ENCODE data around the gene GPBP1.

The GPBP1 gene

GRCh38 chr5:57210633-57211032, 36.8 kb downstream of the GPBP1 start:
- H3K9ac ChIP-seq (ENCODE audit: low read depth, low read length): no peak overlapping the region
- no peaks in the 10 kb centered on the region for H3K9me3 ChIP-seq (ENCODE audit: control insufficient read depth, insufficient read depth, low read length)
- peaks cover 3% of the 10 kb centered on the region; the same call in 1 of the 2 replicates for H3K36me3 ChIP-seq (ENCODE audit: insufficient read depth, low read length)
- peaks cover 4% of the 10 kb centered on the region; the same call in 1 of the 2 replicates for H3K4me1 ChIP-seq (ENCODE audit: insufficient read depth, low read length)

GRCh38 chr5:57211039-57211438, 37.2 kb downstream of the GPBP1 start:
- Histone ChIP-seq H3K36me3 (ENCODE audit: insufficient read depth, low read length) (peaks cover 3% of the 10 kb centered on the region; the same call in 1 of the 2 replicates), H3K9me3 (ENCODE audit: control insufficient read depth, insufficient read depth, low read length) (no peaks in the 10 kb centered on the region), H3K9ac (ENCODE audit: low read depth, low read length) (no peak overlapping the region), H3K4me1 (ENCODE audit: insufficient read depth, low read length) (peaks cover 4% of the 10 kb centered on the region; the same call in 1 of the 2 replicates)

GRCh38 chr5:57215629-57216195, 41.9 kb downstream of the GPBP1 start:
- H3K9ac ChIP-seq (ENCODE audit: low read depth, low read length): no peak overlapping the region
- H3K4me1 ChIP-seq (ENCODE audit: insufficient read depth, low read length): no peaks in the 10 kb centered on the region
- H3K36me3 ChIP-seq (ENCODE audit: insufficient read depth, low read length): peaks cover 3% of the 10 kb centered on the region; the same call in 1 of the 2 replicates
- no peaks in the 10 kb centered on the region for H3K9me3 ChIP-seq (ENCODE audit: control insufficient read depth, insufficient read depth, low read length)

GRCh38 chr5:57216714-57217113, 42.9 kb downstream of the GPBP1 start:
- Histone ChIP-seq H3K4me1 (ENCODE audit: insufficient read depth, low read length) (no peaks in the 10 kb centered on the region), H3K9ac (ENCODE audit: low read depth, low read length) (no peak overlapping the region), H3K36me3 (ENCODE audit: insufficient read depth, low read length) (peaks cover 3% of the 10 kb centered on the region; the same call in 1 of the 2 replicates), H3K9me3 (ENCODE audit: control insufficient read depth, insufficient read depth, low read length) (no peaks in the 10 kb centered on the region)

DNA sequence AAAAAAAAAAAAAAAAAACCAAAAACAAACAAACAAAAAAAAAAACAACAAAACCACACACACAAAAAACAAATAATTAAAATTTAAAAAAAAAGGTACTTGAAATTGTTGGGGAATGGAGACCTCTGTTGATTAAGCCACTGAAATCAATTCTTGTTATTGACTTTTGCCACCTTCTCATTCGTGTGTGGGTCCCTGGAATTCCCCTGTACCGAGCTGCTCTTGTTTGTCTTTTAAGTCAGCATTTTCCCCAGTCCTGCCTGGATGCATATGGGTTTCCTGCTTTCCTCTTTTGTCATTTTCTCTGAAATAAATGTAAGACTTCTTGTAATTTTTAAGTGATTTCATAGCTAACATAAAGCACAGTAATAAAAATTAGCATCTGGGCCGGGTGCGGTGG, 45.5 kb downstream of the GPBP1 start:
- no peak overlapping the region for H3K9ac ChIP-seq (ENCODE audit: low read depth, low read length)
- no peaks in the 10 kb centered on the region for H3K9me3 ChIP-seq (ENCODE audit: control insufficient read depth, insufficient read depth, low read length)
- H3K36me3 ChIP-seq (ENCODE audit: insufficient read depth, low read length): peaks cover 8% of the 10 kb centered on the region
- H3K4me1 ChIP-seq (ENCODE audit: insufficient read depth, low read length): no peaks in the 10 kb centered on the region

DNA sequence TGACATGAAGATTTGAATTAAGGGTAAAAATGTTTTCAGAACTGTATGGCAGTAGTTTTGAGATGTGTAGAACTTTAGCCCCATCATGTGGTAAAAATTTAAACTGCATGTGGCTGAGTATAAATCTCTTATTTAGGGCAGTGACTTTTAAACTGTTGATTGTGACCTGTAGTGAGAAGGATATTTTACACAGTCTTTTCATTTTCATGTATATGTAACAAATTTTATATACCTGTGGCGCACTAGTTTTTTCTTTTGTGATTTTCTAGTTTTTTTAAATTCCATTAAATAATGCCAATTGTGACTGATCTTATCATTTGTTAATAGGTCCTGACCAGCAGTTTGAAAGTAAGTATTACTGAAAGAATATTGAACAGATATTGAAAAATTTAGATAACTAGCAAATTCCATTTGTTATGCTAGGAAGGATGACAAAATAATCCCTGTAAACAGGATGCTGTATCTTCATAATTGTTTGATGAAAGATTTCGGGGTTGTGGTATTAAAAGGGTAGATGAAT, 47.2 kb downstream of the GPBP1 start:
- H3K36me3 ChIP-seq (ENCODE audit: insufficient read depth, low read length): peaks cover 4% of the 10 kb centered on the region
- H3K4me1 ChIP-seq (ENCODE audit: insufficient read depth, low read length): no peaks in the 10 kb centered on the region
- H3K9me3 ChIP-seq (ENCODE audit: control insufficient read depth, insufficient read depth, low read length): no peaks in the 10 kb centered on the region
- no peak overlapping the region for H3K9ac ChIP-seq (ENCODE audit: low read depth, low read length)

DNA sequence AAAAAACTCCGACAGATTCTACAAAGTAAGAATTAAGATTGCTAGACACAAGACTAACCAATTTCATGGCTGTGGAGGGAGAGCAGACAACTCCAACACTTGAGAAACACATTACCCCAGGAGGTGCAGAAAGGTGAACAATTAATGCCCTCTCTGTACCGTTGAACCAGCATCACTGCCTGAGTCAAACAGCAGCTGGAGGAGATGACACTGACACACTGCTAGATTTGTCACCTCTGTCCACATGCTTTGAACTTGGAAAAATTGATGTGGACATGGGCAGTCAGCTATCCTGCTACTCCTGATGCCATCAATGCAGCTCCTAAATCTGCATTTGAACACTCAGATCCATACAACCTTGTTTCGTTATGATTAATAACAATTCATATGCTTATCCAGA, 51.7 kb downstream of the GPBP1 start:
- Histone ChIP-seq H3K36me3 (ENCODE audit: insufficient read depth, low read length) (peaks cover 11% of the 10 kb centered on the region), H3K9ac (ENCODE audit: low read depth, low read length) (no peak overlapping the region), H3K9me3 (ENCODE audit: control insufficient read depth, insufficient read depth, low read length) (no peaks in the 10 kb centered on the region), H3K4me1 (ENCODE audit: insufficient read depth, low read length) (no peaks in the 10 kb centered on the region)

GRCh38 chr5:57229313-57229712, 55.5 kb downstream of the GPBP1 start:
- Histone ChIP-seq H3K4me1 (ENCODE audit: insufficient read depth, low read length) (no peaks in the 10 kb centered on the region), H3K9me3 (ENCODE audit: control insufficient read depth, insufficient read depth, low read length) (peaks cover 13% of the 10 kb centered on the region), H3K9ac (ENCODE audit: low read depth, low read length) (no peak overlapping the region), H3K36me3 (ENCODE audit: insufficient read depth, low read length) (peaks cover 34% of the 10 kb centered on the region)

DNA sequence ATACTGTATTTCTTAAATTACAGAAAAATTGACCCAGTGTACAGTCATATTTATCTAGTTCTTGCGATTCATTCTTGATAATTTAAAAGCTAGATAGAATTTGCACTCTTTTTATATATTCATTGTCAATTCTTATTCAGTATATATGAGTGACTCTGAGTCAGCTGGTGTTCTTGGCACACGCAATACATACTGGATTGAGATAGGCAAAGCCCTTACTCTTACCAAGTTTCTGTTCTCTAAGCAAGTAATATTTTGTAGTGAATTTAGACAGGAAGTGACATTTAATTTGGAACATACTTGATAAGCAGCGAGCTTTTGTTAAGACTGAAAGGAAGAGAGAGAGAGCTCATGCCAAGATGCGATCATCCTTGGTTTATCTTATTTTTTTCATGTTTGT, 57.7 kb downstream of the GPBP1 start:
- peaks cover under 1% of the 10 kb centered on the region; the same call in 1 of the 2 replicates for H3K4me1 ChIP-seq (ENCODE audit: insufficient read depth, low read length)
- H3K36me3 ChIP-seq (ENCODE audit: insufficient read depth, low read length): peaks cover 37% of the 10 kb centered on the region
- no peak overlapping the region for H3K9ac ChIP-seq (ENCODE audit: low read depth, low read length)
- peaks cover 13% of the 10 kb centered on the region for H3K9me3 ChIP-seq (ENCODE audit: control insufficient read depth, insufficient read depth, low read length)

DNA sequence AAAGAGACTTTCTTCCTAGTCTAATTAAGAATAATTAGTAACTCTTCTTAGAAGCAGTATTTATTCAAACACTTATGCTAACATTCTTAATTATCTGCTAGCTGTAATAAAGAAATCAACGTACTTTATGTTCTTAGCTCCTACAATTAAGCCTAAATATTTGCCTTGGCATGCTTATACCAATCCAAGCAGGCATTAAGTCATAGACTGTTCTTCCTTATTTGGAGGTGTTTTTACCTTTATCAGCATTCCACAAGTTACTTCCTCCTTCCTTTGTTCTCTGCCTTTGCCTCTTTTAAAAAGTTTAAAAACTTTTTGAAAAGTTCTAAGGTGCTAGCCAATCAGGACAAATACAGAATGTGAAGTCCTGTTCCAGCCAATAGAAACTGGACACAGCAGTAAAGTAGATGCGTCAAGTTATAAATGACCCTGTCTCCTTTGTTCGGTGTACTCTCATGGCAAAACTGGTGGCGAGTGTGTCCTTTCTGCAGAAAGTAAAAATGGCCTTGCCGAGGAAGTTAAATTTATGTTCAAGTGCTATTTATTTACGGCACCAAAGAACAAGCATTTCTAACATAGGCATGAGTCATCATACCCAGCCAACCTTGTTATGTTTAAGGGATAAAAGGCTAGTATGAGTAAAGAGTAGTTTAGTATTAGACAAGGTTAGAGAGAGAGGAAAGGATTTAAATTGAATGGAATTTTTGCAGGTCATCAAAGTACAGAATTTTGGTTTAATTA, 58.6 kb downstream of the GPBP1 start:
- Histone ChIP-seq H3K4me1 (ENCODE audit: insufficient read depth, low read length) (peaks cover 8% of the 10 kb centered on the region; the same call in 1 of the 2 replicates), H3K36me3 (ENCODE audit: insufficient read depth, low read length) (peaks cover 37% of the 10 kb centered on the region), H3K9ac (ENCODE audit: low read depth, low read length) (no peak overlapping the region), H3K9me3 (ENCODE audit: control insufficient read depth, insufficient read depth, low read length) (peaks cover 13% of the 10 kb centered on the region)

- Histone ChIP-seq H3K9me3 (ENCODE audit: control insufficient read depth, insufficient read depth, low read length) (no peaks in the 10 kb centered on the region), H3K4me1 (ENCODE audit: insufficient read depth, low read length) (no peaks in the 10 kb centered on the region), H3K36me3 (ENCODE audit: insufficient read depth, low read length) (peaks cover 6% of the 10 kb centered on the region; the same call in 1 of the 2 replicates), H3K9ac (ENCODE audit: low read depth, low read length) (no peak overlapping the region)
These were observed 69.7 kb downstream of the GPBP1 start for GRCh38 chr5:57243286-57244137.

- Histone ChIP-seq H3K36me3 (ENCODE audit: insufficient read depth, low read length) (peaks cover 6% of the 10 kb centered on the region; the same call in 1 of the 2 replicates), H3K9me3 (ENCODE audit: control insufficient read depth, insufficient read depth, low read length) (no peaks in the 10 kb centered on the region), H3K9ac (ENCODE audit: low read depth, low read length) (no peak overlapping the region), H3K4me1 (ENCODE audit: insufficient read depth, low read length) (no peaks in the 10 kb centered on the region)
These were observed 70.5 kb downstream of the GPBP1 start for GRCh38 chr5:57244331-57244730.

DNA sequence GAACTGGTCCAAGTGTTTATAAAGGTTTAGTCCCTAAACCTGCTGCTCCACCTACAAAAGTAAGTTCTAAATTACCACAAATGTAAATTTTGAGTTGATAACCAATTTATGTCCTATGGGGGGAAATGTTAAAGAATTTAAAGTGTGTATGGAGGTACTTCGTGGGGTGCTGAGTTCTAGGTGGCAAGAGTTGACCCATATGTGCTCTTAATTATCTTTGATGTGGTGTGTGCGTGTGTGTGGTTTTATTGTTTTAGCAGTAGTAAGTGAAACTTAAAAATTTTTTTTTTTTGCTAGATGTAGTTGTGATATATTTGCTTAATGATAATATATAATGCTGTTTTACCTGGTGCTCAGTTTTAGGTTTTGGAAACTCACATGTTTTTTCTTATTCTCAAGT, 72.6 kb downstream of the GPBP1 start:
- Histone ChIP-seq H3K36me3 (ENCODE audit: insufficient read depth, low read length) (peaks cover 9% of the 10 kb centered on the region), H3K9ac (ENCODE audit: low read depth, low read length) (no peak overlapping the region), H3K4me1 (ENCODE audit: insufficient read depth, low read length) (no peaks in the 10 kb centered on the region), H3K9me3 (ENCODE audit: control insufficient read depth, insufficient read depth, low read length) (no peaks in the 10 kb centered on the region)

- Histone ChIP-seq H3K4me1 (ENCODE audit: insufficient read depth, low read length) (no peaks in the 10 kb centered on the region), H3K9ac (ENCODE audit: low read depth, low read length) (no peak overlapping the region), H3K36me3 (ENCODE audit: insufficient read depth, low read length) (peaks cover 9% of the 10 kb centered on the region), H3K9me3 (ENCODE audit: control insufficient read depth, insufficient read depth, low read length) (no peaks in the 10 kb centered on the region)
These were observed 73.9 kb downstream of the GPBP1 start for GRCh38 chr5:57247765-57248164.

Measured in ES-I3 (cell line).